AG20443 (cell line): Measurements from ENCODE around the gene RASAL2.
A peak's percentile ranks its signal among the peaks of the same experiment; 100 is the strongest.

Source experiments
- DNase-seq: peaks from one replicate; pipeline ENCODE4 v3.0.0; 2012; ENCODE audit warnings: low spot score, mixed read lengths

RASAL2 gene

GRCh38 chr1:178513278-178513983 is 419.5 kb downstream of the RASAL2 start:
- DNase-seq: peak; percentile 74

DNA sequence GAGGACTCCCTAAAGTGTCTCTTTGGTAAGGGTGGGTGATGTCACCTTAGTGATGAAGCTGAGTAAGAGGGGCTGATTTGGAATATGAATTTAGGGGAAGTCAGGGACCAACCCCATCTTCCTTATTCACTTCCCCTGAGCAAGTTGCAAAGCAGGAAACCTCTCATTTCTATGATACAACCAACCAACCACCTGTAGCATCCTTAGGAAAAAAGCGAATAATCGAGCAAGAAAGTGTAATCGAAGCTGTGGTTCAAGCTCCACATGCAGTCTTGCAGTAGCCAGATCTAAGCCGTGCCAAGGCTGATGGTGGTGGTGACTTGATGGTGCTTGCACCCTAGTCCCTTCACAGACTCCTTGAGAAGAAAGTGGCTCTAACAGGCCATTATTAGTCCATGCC is 422.2 kb downstream of the RASAL2 start:
- no peak for DNase-seq

DNA sequence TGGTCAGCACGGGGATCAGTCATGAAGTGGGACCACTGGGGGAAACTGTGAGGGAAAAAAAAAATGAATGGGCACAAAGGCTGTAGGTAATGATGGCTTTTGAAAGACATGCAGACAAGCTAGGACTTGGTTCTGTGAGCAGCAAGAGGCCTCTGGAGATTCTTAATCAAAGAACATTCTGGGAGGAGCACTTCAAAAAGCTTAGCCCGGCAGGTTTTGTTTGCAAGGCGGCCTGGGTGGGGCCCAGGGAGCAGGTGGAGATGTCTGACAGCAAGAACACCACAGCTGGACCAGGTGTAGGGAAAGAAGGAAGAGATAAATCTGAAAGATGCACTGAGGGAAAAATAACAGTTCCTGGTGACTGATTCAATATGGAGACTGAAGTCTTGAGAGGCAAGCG is 425.0 kb downstream of the RASAL2 start:
- no peak for DNase-seq

- no peak for DNase-seq
Measured at GRCh38 chr1:178520803-178521202, 426.9 kb downstream of the RASAL2 start.

GRCh38 chr1:178521241-178521640 is 427.3 kb downstream of the RASAL2 start:
- no peak for DNase-seq

DNA sequence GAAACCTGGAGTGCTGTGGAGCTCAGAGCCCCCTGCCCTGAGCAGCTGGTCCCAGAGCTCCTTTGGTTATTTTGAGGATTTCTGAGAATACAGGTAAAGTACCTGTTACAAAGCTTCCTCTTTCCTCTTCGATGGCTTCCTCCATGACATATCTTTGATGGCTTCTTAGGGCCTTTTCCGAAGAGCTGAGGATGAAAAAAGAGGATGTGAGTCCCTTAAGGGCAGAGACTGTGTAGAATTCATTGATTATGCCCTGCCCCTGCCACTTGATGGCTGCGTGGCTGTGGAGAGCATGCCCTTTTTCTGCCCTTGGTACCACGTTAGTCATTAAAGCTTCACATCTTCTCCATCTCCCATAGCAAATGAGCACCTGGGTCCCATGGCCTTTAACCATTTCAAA is 433.2 kb downstream of the RASAL2 start:
- no peak for DNase-seq

- no peak for DNase-seq
Measured at GRCh38 chr1:178528228-178528952, 434.5 kb downstream of the RASAL2 start.

DNA sequence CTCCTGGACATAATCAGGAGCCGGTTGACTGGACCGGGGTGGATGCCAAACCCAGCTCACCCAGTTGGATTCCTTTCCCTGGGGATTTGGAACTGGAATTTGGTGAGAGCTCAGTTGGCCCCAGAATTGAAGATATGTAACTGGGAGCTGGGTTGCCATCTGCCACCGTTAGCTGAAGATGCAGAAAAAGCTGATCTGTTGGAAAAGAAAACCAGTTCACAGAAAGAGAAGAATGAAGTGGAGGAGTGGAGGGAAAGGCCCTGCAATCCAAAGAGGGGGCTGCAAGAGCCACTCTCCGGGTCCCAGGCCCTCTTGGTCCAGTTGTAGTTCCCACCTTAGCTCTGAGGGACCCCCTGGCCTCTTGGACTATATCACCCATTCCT is 435.0 kb downstream of the RASAL2 start:
- DNase-seq: no peak

DNA sequence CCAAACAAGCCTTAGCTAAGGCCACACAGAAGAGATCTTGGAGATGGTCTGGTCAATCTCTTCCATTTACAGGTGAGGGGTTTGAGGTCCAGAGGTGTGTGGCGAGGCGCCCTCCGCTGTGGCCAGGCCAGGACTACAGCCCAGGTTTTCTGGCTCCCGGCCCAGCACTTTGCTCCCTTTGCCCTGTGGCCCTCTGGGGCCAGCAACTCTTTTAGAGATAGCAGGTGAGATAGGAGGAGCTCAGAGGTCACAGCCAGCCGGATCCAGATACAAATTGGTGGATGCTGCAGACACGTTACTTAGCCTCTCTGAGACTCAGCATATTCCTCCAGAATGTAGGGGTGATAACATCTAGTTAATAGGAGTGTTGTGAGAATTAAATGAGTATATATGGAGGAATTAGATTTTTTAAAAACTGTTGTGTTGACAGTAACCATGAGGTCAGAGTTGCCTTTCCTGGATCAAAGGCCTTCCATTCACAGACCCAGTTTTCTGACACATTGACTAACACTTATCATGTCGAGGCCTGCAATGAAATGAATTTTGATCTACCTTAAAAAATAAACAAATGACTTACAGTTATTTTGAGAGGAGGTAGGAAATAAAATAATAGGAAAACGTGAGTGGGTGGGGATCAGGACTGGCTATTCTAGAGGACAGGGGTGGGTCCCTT is 435.6 kb downstream of the RASAL2 start:
- no peak for DNase-seq

GRCh38 chr1:178530037-178530402 is 436.1 kb downstream of the RASAL2 start:
- DNase-seq: peak; percentile 90

GRCh38 chr1:178530502-178530901 is 436.6 kb downstream of the RASAL2 start:
- no peak for DNase-seq

DNA sequence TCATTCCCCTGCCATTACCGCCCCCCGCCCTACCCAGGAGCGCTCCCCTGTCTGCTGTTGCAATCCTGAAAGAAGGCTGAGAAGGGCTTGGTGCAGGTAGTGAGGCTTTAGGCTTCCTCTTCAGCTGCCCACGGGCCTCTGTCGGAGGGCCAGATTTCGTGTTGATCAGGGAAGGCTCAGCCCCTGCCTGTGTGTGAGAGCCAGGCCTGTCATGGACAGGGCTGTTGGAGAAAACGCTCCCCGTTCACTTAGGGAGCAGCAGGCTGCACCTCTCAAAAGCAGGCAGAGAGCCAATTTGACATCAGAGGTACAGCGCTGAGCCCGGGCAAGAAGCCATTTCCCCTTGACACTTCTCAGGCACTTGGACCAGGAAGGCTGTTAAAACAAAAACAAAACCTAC is 438.0 kb downstream of the RASAL2 start:
- DNase-seq: no peak

DNA sequence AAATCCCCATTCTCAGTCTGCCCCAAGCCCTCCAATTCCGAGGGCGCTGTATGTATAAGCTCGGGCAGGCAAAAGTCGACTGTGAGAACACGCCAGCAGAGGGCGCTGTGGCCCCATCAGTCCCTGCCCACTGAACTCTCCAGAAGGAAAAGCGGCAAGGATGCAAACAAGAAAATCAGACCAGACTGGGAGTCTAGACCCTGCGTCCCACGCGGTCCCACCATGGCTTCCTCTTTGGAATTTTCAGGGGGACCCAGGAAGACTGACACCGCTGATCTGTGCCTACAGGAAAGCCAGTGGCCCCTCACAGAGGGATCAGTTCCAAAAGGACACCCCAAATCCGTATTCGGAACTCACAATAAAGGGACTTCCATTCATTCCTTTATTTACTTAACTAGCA is 438.5 kb downstream of the RASAL2 start:
- peak; percentile 87 for DNase-seq

DNA sequence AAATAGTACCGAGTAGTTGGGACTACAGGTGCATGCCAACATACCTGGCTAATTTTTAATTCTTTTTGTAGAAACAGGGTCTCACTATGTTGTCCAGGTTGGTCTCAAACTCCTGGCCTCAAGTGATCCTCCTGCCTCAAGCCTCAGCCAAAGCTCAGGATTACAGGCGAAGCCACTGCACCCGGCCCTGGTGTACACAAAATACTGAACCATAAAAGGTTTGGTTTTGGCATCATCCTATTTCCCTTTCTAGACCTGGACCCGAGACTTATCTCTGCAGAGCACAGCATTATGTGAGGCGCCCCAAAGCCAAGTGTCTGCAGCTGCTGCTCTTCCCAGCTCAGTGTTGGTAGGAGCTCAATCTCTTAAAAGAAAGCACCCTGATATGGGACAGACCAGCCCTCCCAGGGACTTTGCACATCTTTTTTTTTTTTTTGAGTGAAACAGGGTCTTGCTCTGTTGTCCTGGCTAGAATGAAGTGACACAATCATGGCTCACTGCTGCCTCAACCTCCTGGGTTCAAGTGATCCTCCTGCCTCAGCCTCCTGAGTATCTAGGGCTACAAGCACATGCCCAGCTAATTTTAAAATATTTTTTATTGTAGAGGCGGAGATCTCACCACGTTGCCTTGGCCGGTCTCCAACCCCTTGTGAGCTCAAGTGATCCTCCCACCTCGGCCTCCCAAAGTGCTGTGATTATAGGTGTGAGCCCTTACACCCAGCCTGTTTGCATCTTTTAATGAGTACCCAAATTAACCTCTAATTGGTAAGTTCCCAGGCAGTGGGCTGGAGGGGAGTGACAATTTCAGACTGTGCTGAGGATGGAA is 439.4 kb downstream of the RASAL2 start:
- no peak for DNase-seq
